Stimulated activated CD4-positive, alpha-beta T cell treated with anti-CD3 and anti-CD28 coated beads, Interleukin-1b, Interleukin-23, amount 100 ng/mL, for 48 hours (primary cell): Measurements from ENCODE around the gene GNG12.
A peak's percentile ranks its signal among the peaks of the same experiment; 100 is the strongest.

Source experiments
- DNase-seq: peaks from one replicate; pipeline ENCODE4 v3.0.0-alpha.2; 2020

GNG12 gene

GRCh38 chr1:67696708-67697107 is 136.6 kb downstream of the GNG12 start:
- no peak for DNase-seq

DNA sequence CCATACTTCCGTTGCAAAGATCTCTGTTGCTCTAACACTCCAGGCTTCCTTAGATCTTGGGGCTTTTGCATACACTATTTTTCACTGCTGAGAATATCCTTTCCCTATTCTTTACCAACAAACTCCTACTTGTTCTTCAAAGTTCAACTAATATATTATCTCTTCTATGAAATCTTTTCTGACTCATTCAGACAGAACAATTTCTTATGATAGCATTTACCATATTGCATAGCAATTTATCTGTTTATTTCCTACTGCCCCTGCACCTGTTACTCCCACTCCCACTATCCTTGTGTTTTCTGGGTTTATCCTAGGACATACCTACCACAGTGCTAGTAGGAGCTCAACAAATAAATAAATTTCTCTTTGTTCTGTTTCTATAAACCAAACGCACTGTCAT is 137.3 kb downstream of the GNG12 start:
- DNase-seq: no peak

GRCh38 chr1:67691712-67692111 is 141.6 kb downstream of the GNG12 start:
- DNase-seq: no peak

DNA sequence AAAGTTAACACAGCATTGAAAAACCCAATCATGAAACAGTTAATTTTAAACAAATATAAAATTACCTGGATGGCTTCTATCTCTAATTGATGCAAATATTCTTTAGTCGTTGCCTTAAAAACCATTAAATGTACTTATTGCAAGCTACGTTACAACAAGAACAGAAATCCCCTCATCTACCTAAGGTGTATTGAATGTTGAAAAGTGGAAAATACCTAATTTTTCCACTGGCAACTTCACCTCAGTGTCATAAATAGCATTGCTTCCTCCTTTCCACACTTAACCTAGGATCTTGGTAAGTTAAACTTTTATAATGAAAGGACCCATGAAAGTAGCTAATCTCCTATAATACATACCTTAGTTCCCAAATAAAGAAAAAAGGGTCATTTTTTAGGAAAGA is 142.9 kb downstream of the GNG12 start:
- DNase-seq: no peak

- DNase-seq: no peak
These were observed 143.3 kb downstream of the GNG12 start for GRCh38 chr1:67690018-67690363.

DNA sequence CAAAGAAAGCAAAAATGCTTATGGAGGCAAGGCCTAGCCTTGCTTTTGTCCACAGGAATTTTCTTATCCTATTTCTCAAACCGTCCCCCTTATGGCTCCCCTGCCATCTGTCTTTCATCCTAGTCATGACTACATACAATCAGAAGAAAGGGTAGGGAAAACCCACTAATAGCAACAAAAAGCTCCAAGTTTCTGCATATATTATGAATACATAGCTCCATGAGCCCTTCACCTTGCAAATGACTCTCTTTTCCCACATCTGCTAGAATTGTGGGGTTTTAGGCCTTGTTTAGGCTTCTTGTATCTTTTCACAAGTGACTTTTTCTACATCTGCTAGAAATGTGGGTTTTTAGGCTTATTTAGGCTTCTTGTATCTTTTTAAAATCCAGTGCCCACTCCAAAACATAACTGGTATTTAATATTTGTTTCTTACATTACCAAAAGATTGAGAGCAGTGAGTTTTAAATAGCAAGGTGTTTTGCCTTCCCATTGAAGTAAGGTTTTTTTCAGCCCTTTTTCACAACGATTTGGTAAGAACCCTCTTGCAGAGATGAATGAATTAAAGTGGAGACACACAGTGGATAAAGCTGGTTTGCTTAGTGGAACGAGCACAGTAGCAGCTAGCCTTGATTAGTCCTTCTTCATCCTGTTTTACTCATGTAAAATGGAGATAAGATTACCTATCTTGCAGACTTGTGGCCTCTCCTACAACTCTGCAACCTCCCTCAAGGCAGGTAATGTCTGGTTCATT is 143.8 kb downstream of the GNG12 start:
- no peak for DNase-seq

DNA sequence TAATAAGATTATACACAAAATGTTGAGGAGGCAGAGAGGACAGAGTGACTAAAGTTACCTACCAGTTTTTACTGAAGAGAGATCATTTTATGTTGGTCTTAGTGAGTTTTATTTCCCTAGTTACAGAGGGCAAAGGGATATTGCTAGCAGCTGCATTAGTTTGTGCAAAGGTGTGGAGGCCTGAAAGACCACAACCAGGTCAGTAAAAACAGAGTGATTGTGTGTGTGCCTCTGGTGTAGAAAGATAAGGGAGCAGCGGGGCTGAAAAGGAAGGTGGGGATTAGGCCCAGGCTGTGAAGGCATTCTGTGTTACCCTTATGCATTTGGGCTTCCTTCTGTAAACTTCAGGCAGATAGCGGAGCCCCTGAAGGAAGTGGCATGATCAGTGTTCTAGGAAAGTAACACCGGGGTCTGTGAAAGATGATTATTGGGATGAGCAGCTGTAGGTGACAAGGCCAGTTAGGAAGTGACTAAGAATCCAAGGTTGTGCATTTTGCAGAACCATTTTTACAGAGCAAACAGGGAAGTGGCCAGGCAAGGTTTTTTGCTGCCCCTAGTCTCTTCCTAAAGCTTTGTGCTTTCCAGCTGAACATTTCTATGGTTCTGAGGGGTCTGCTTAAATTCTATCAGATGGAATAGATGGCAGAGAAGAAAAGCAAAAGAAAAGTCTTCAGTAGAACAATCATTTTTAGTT is 144.6 kb downstream of the GNG12 start:
- DNase-seq: no peak

DNA sequence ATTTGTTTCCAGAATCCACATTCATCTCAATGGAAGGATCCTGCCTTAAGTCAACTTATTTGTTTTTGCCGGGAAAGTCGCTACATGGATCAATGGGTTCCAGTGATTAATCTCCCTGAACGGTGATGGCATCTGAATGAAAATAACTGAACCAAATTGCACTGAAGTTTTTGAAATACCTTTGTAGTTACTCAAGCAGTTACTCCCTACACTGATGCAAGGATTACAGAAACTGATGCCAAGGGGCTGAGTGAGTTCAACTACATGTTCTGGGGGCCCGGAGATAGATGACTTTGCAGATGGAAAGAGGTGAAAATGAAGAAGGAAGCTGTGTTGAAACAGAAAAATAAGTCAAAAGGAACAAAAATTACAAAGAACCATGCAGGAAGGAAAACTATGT is 145.6 kb downstream of the GNG12 start:
- DNase-seq: no peak

GRCh38 chr1:67687198-67687545 is 146.1 kb downstream of the GNG12 start:
- DNase-seq: no peak

DNA sequence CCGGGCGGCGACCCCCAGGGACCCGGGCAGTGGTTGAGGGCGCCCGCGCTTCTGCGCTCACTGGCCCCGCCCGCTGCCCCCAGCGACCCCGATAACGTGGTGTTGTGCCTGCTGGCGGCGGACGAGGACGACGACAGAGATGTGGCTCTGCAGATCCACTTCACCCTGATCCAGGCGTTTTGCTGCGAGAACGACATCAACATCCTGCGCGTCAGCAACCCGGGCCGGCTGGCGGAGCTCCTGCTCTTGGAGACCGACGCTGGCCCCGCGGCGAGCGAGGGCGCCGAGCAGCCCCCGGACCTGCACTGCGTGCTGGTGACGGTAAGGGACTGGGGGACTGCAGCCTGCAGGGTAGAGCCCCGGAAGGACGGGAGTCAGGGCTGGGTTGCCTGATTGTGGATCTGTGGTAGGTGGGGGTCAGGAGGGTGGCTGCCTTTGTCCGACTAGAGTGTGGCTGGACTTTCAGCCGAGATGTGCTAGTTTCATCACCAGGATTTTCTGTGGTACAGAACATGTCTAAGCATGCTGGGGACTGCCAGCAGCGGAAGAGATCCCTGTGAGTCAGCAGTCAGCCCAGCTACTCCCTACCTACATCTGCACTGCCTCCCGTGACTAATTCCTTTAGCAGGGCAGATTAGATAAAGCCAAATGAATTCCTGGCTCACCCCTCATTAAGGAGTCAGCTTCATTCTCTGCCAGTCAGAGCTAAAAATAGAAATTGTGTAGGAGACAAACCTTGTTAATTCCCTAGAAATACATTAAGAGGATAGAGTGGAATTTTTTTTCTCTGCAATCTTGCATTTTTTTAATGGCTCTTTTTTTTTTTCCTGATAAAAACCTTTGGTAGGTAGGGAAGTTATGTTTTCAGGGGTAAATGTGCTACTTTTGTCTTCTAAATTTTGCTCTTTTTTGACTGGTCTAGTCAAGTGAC is 146.7 kb downstream of the GNG12 start:
- peak; percentile 61 for DNase-seq

DNA sequence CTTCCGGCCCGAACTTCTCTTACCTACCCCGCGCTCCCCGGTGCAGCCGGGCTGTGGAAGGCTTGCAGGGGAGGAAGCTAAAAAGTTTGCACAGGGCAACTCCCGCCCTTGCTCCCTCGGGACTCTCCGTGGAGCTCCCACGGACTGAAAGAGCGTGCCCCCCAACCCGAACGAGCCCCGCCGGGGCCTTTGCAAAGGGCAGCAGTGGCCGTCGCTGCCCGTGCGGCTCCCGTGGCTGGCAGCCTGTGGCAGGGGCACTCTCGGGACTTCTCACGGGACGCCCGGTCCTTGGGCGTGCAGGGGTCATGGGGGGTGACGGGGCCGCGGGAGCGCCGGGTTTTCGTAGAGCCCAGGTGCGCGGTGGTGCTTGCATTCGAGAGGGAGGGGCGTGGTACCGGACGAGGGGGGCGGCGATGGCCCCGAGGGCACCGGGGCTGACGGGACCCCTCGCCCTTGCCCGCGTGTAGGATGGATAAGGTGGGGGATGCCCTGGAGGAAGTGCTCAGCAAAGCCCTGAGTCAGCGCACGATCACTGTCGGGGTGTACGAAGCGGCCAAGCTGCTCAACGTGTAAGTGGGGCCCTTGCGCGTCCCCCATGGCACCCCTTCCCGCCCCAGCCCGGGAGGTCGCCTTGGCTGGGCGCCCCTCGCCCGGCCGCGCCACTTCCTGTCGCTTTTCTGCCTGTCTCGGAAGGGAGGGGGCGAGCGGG is 147.6 kb downstream of the GNG12 start:
- peak; percentile 71 for DNase-seq

- DNase-seq: peak; percentile 97
These were observed 148.2 kb downstream of the GNG12 start, which contains the start of gene GADD45A for GRCh38 chr1:67685067-67685557. Gene GADD45A, plus strand, starts transcription at chr1:67685201. Its CDS starts 294 bp downstream, at chr1:67685495.

DNA sequence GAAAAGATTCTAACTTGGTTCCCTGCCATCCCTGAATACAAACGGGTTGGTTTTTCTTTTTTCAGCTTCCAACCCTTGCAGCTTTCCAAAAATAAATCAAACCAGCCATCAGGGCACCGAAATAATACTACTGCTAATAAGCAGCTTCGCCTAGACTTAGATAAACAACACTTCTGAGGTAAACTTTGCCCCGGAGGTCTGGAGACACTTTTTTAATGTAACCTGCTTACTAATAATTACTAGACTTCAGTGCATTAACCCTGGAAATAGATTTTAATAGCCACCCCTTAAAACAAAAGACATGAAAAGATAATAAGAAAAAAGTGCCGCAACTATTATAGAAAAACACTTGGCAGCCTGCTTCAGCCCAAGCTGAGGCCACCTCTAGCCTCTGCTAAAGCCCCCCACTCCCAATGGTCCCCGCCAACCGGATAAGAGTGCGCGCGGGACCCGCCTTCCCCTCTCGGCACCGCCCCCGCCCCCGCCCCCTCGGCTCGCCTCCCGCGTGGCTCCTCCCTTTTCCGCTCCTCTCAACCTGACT is 148.7 kb downstream of the GNG12 start:
- no peak for DNase-seq

- peak; percentile 59 for DNase-seq
These were observed 149.3 kb downstream of the GNG12 start for GRCh38 chr1:67683766-67684525.

- DNase-seq: no peak
These were observed 150.0 kb downstream of the GNG12 start for GRCh38 chr1:67683316-67683715.

DNA sequence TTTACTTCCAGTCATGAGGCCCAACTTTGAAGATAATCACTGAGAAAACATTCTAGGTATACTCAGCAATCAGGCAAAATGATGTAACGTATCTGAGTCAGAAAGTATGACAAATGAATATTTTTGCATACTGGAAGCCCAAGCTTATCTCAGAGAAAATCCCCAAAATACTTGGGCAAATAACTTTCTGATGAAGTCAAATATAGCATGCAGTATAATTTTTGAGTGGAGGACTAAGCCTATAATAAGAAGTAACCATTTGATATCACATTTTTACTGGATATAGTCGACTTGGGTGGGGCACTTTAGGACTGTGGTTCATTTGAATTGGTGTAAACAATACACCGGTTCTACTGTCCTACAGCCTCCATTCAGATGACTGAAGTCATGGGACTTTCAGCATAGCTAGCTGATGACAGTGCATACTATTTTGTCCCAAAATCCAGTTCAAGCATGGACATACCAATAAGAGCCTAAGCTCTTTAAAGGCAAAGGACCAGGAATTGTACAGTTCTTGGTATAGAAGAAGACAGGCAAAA is 150.5 kb downstream of the GNG12 start:
- DNase-seq: no peak

DNA sequence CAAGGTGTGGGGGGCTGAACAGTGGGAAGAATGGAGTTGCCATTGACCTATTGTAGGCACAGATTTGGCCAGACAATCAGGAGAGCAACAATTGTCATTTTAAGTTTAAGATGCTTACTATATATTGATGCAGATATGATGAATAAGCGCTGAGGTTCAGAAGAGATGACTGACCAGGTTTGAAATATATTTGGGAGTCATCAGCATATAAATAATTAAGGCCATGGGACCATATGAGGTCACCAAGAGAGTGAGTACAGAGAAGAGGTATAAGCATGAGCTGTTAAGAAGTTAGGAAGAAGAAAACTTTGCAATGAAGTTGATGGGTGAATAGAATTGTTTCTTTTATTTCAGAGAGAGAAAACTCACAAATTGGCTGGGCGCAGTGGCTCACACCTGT is 152.8 kb downstream of the GNG12 start:
- DNase-seq: no peak

DNA sequence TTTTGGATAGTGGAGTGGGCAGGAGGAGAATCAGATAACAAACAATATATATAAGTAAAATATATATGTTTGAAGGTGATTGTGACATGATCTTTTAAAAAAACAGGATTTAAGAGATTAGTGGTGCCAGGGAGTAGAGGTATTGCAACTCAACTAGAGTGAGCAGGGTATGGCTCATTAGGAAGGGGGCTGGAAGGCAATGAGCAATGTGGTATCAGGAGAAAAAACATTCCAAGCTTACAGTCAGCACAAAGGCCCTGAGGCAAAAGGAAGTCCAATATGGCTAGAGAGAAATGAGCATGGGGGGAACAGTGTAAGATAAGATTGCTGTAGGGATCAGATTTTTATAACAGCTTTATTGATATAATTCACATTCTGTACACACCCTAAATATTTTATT is 153.6 kb downstream of the GNG12 start:
- DNase-seq: no peak

DNA sequence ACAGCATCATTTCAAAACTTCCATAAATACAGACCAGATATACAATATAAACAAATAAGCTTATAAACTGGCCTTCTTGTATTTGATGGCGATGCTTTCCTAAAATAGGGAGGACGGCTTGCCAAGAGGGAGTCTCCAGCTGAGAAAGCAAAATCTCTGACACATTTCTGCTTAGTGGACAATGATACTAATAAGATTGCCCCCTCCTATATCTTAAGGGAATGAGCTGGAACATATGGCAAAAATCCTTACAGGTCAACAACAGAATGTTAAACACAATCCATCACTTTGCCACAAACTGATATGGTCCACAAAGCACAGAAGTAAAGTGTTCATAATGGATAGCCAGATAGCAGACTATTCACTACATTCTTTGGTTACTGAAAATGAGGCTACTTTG is 155.3 kb downstream of the GNG12 start:
- no peak for DNase-seq

DNA sequence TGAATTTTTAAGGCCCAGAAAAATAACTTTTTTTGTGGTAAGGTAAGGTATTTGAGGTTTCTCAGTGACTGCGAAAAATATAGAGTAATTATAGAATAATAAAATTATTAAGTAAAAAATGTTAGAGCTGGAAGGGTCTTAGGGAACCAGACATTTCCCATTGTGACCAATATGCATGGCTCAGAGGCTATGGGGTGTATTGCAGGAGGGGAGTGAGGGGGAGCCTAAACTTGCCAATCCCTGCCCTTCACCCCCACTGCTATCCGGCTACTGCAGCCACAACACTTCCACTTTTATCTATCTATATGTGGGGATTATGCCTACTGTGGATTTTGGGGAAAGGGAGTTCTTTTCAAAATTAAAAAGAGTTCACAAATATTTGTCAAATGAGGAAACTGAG is 155.9 kb downstream of the GNG12 start:
- no peak for DNase-seq

DNA sequence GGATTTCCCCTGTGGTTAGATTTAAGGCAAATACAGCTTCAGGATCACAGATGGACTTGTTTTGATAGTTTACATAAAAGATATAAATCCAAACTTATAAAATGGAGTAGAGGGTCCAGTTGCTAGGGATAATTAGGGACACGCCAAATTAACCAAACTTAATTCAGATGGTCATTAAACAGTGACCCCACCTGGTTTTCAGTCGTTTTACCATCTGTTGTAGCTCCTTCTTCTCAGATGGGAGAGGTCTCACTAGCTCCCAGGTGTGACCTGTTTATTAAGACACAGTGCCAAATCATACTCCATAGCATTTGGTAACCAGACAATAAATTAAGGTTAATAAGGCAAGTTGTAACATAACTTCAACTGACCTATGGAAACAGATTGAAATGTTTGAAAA is 156.3 kb downstream of the GNG12 start:
- no peak for DNase-seq
